Suppressor macrophage treated with lipopolysaccharide for 4 hours (primary cell): ENCODE data around the gene C6orf89.
"Not testable (repeated sequence)": the region's sequence is repeated elsewhere in the genome, so short reads cannot be mapped to it uniquely, and the experiment has no call there.

Experiments
- DNase-seq: peaks from one replicate; pipeline ENCODE4 v3.0.0-alpha.2; 2020

C6orf89 gene

GRCh38 chr6:36888654-36889481 is 3.1 kb downstream of the C6orf89 start:
- DNase-seq: no peak

GRCh38 chr6:36890112-36890663 is 4.4 kb downstream of the C6orf89 start:
- DNase-seq: no peak

GRCh38 chr6:36891153-36891552 is 5.4 kb downstream of the C6orf89 start:
- not testable (repeated sequence) for DNase-seq

- no peak for DNase-seq
Observed at GRCh38 chr6:36893976-36894932, 8.5 kb downstream of the C6orf89 start.

DNA sequence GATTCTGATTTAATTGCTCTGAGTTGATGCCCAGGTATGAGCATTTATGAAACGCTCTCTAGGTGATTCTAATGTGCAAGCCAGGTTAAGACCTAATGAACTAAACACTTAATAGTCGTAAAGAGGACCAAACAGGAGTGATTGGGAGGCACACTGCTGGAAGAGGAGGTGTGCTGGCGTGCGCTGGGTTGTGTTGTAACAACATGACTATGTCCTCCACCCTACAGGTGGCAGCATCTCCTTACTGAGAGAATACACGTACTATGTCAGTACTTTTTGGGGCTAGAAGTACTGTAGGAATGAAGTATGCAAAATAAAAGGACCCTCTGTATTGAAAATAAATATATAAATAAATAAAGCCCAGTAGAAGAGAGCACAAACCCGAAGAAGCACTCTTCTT is 11.9 kb downstream of the C6orf89 start:
- no peak for DNase-seq

- no peak for DNase-seq
Observed at GRCh38 chr6:36904114-36904513, 18.4 kb downstream of the C6orf89 start.

GRCh38 chr6:36904851-36905393 is 19.2 kb downstream of the C6orf89 start:
- no peak for DNase-seq

- no peak for DNase-seq
Observed at GRCh38 chr6:36906539-36907325, 21.0 kb downstream of the C6orf89 start.

DNA sequence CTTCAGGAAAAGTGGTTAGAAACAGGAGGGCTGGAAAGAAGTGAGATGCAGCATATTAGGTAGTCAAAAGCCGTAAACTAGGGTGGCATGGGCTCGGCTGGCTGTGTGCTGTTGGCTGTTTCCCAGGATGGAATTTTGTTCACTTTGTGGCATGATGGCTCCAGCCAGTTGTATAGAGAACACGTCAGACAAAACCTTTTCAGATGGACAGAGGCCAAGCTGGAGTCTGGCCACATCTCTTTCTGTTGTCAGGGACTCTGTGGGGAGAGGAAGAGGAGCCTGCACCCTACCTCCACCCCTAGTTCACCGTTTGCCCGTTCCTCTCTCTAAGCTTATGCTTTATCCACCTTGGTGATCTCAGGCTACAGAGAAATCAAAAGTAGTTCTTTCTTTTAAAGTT is 22.0 kb downstream of the C6orf89 start:
- DNase-seq: no peak

GRCh38 chr6:36908747-36909146 is 23.0 kb downstream of the C6orf89 start:
- DNase-seq: no peak

DNA sequence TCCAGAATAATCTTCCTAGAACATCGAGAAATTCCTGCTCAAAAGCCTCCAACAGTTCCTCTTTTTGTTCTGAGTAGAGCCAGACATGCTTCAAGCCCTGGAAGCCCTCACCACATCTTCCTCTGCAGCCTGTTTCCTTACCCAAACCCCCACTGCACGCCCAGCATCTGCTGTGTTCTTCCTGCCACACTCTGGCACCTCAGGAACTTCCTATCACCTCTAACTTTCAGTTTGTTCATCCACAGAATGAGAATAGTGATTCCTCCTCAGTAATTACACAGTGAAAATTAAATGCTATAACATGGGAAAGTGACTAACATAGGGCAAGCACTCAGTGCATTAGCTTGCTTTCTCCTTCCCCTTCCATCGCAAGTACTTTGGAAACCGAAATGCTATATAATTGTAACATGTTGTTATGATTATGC is 26.3 kb downstream of the C6orf89 start:
- DNase-seq: peak; percentile 33

GRCh38 chr6:36912586-36912985 is 26.8 kb downstream of the C6orf89 start:
- no peak for DNase-seq

DNA sequence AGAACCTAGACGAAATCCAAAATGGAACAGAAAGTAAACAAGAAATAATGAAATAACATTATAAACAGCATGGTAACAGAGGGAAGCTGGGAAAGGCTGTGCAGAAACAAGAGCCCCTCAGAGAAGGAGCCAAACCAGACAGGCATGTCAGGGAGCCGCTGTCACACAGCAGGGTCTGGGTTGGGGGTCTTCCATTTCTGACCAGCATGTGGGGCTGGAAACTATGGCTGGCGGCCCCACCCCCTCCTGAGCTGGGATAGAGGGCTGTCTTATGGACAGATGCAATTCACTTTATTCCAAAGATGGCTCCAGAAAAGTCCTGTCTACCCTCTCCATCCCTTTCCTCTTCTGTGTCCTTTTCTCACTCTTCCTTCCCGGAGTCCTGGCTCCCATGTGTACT is 27.3 kb downstream of the C6orf89 start:
- no peak for DNase-seq

DNA sequence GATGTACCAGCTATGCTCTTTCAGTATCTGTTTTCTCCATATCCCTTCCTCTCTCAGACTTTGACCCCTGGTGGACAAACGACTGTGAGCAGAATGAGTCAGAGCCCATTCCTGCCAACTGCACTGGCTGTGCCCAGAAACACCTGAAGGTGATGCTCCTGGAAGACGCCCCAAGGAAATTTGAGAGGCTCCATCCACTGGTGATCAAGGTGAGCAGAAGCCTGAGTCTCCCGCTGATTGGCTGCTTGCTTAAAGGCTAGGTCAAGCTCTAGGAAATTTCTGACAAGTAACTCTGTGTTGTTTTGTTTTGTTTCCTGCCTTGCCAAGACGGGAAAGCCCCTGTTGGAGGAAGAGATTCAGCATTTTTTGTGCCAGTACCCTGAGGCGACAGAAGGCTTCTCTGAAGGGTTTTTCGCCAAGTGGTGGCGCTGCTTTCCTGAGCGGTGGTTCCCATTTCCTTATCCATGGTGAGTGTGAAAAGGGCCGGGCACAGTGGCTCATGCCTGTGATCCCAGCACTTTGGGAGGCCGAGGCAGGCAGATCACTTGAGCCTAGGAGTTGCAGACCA is 28.6 kb downstream of the C6orf89 start:
- DNase-seq: peak; percentile 39

GRCh38 chr6:36915599-36915998 is 29.8 kb downstream of the C6orf89 start:
- DNase-seq: peak; percentile 33

DNA sequence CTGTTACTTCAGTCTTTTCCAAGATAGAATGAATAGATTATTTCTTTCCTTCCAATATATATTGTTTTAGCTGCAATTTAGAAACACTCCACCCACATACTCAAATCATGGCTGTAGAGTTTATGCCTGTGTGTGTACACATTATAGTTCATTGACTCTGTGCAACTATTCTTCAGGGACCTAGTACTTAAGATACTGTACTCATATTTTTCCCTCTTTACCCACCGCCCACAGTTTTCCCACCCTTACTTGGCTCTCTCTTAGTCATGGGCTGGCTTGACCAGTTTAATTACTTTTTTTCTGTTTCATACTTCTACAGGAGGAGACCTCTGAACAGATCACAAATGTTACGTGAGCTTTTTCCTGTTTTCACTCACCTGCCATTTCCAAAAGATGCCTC is 30.4 kb downstream of the C6orf89 start:
- DNase-seq: no peak

DNA sequence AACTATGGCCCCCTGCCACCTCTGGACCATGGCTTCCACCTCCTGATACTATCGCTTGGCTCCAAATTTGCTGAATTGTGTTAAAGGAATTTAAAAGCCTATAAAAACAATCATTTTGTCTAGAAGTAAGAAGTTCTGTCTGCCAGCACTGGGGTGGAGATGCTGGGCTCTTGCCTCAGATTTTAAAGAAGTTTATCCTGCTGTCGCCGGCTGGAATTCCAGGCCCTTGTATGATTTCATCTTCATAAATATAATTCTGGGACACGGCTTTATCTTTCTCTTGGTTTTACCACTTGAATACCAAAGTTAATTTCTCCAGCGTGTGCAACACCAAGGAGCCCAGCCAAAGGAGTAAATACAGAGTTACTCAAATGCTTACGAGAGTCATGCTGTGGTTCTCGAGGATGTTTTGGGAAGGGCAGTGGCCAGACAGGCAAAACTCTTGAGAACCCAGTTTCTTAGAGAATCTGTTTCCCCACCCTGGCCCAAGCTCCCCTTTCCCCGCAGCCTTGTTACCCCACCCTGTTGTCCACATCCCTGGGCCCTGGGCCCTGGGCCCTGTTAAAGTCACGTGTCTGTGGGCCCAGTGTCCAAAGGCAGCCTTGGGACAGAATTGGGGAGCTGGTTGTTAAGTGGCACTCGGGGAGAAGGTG is 31.9 kb downstream of the C6orf89 start:
- DNase-seq: no peak

DNA sequence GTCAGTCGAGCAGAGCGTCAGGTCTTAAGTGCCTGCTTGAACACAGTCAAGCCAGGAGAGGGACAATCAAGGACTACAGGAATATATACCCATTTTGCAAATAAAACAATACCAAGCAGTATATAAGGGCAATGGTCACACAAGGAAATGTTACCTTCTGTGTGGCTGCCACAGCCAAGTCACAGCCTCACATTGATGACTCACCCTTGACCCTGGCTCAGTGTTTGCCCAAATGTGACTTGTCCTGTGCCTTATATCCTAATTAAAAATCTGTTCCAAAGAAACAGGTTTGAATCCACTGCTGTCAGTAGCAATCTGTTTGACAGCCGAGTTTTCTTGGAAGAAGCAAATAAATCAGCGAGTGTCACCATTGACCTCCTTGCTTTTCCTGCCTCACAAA is 34.3 kb downstream of the C6orf89 start:
- no peak for DNase-seq

GRCh38 chr6:36920546-36920945 is 34.8 kb downstream of the C6orf89 start:
- DNase-seq: no peak

DNA sequence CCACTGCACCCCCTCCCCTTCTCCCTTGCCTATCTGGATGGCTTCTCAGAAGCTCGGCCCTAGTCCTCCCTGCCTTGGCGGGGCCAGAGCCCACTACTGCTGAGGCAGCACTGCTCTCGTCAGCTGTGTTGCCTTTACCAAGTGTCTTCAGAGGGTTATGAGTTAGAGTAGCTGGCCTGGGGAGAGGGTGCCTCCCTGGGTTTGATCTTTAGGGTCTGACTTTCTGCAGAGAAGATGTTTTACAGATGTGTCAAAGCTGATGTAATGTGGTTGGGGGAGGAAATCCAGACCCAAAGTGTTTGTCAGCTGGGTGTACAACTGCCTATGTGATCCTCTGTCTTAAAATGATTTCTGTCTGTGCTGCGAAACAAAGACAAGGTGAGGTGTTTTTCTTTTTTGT is 38.4 kb downstream of the C6orf89 start:
- no peak for DNase-seq

GRCh38 chr6:36924778-36925374 is 39.1 kb downstream of the C6orf89 start:
- DNase-seq: no peak
